ENCODE results near the gene MTERF1.
"Not testable (repeated sequence)": the region's sequence is repeated elsewhere in the genome, so short reads cannot be mapped to it uniquely, and the experiment has no call there.

MTERF1 gene

GRCh38 chr7:91883676-91884362, 3.3 kb upstream of the MTERF1 start:
- no peak for DNase-seq

GRCh38 chr7:91880016-91880412, 488 bp downstream of the MTERF1 start:
- DNase-seq = no peak

- peak; percentile 4 for DNase-seq
These were observed 3.9 kb downstream of the MTERF1 start for GRCh38 chr7:91876391-91877133.

- no peak for DNase-seq
These were observed 4.7 kb downstream of the MTERF1 start for GRCh38 chr7:91875851-91876250.

- no peak for DNase-seq
These were observed 7.6 kb downstream of the MTERF1 start for GRCh38 chr7:91872928-91873327.

- no peak for DNase-seq
These were observed 8.4 kb downstream of the MTERF1 start for GRCh38 chr7:91872069-91872468.

- no peak for DNase-seq
These were observed 10.8 kb downstream of the MTERF1 start for GRCh38 chr7:91869661-91870060.

- DNase-seq = no peak
These were observed 13.8 kb downstream of the MTERF1 start for GRCh38 chr7:91866599-91867148.

GRCh38 chr7:91865511-91865910, 15.0 kb downstream of the MTERF1 start:
- no peak for DNase-seq

- not testable (repeated sequence) for DNase-seq
These were observed 15.9 kb downstream of the MTERF1 start for GRCh38 chr7:91864604-91865003.

- no peak for DNase-seq
These were observed 16.4 kb downstream of the MTERF1 start for GRCh38 chr7:91864070-91864469.

GRCh38 chr7:91852263-91852741, 28.2 kb downstream of the MTERF1 start:
- no peak for DNase-seq

GRCh38 chr7:91850455-91850854, 30.0 kb downstream of the MTERF1 start:
- no peak for DNase-seq

- no peak for DNase-seq
These were observed 32.5 kb downstream of the MTERF1 start for GRCh38 chr7:91847876-91848588.

- no peak for DNase-seq
These were observed 33.3 kb downstream of the MTERF1 start for GRCh38 chr7:91847231-91847630.

- no peak for DNase-seq
These were observed 34.1 kb downstream of the MTERF1 start for GRCh38 chr7:91846436-91846835.

GRCh38 chr7:91843831-91844230, 36.7 kb downstream of the MTERF1 start:
- no peak for DNase-seq

GRCh38 chr7:91838439-91838838, 42.1 kb downstream of the MTERF1 start:
- no peak for DNase-seq

GRCh38 chr7:91837397-91838070, 43.0 kb downstream of the MTERF1 start:
- DNase-seq = no peak

GRCh38 chr7:91835826-91836368, 44.6 kb downstream of the MTERF1 start:
- no peak for DNase-seq

- no peak for DNase-seq
These were observed 45.2 kb downstream of the MTERF1 start for GRCh38 chr7:91835091-91835825.
